ENCODE data around the gene KPNA2.
A peak's percentile ranks its signal among the peaks of the same experiment; 100 is the strongest.
"Not testable (repeated sequence)": the region's sequence is repeated elsewhere in the genome, so short reads cannot be mapped to it uniquely, and the experiment has no call there.

KPNA2 gene

GRCh38 chr17:68061512-68062313 lies 26.2 kb downstream of the KPNA2 start:
- no peak for DNase-seq (ENCODE audit: low spot score)

- not testable (repeated sequence) for DNase-seq (ENCODE audit: low spot score)
Measured at GRCh38 chr17:68065366-68065765, 29.8 kb downstream of the KPNA2 start.

- DNase-seq (ENCODE audit: low spot score): not testable (repeated sequence)
Measured at GRCh38 chr17:68068512-68068911, 33.0 kb downstream of the KPNA2 start.

- DNase-seq (ENCODE audit: low spot score): not testable (repeated sequence)
Measured at GRCh38 chr17:68070582-68071444, 35.3 kb downstream of the KPNA2 start.

GRCh38 chr17:68074279-68074678 lies 38.7 kb downstream of the KPNA2 start:
- DNase-seq (ENCODE audit: low spot score): no peak

- not testable (repeated sequence) for DNase-seq (ENCODE audit: low spot score)
Measured at GRCh38 chr17:68075953-68076607, 40.5 kb downstream of the KPNA2 start.

- not testable (repeated sequence) for DNase-seq (ENCODE audit: low spot score)
Measured at GRCh38 chr17:68077498-68077897, 42.0 kb downstream of the KPNA2 start.

- DNase-seq (ENCODE audit: low spot score): no peak
Measured at GRCh38 chr17:68080411-68081150, 45.0 kb downstream of the KPNA2 start.

- not testable (repeated sequence) for DNase-seq (ENCODE audit: low spot score)
Measured at GRCh38 chr17:68081305-68082265, 46.0 kb downstream of the KPNA2 start.

GRCh38 chr17:68085771-68086381 lies 50.3 kb downstream of the KPNA2 start:
- DNase-seq (ENCODE audit: low spot score): no peak

- not testable (repeated sequence) for DNase-seq (ENCODE audit: low spot score)
Measured at GRCh38 chr17:68086666-68087065, 51.1 kb downstream of the KPNA2 start.

- DNase-seq (ENCODE audit: low spot score): not testable (repeated sequence)
Measured at GRCh38 chr17:68087131-68087623, 51.6 kb downstream of the KPNA2 start.

- no peak for DNase-seq (ENCODE audit: low spot score)
Measured at GRCh38 chr17:68087851-68088250, 52.3 kb downstream of the KPNA2 start.

- peak; percentile 21 for DNase-seq (ENCODE audit: low spot score)
Measured at GRCh38 chr17:68089881-68090280, 54.3 kb downstream of the KPNA2 start.

GRCh38 chr17:68094481-68095078 lies 59.0 kb downstream of the KPNA2 start:
- DNase-seq (ENCODE audit: low spot score): no peak

- no peak for DNase-seq (ENCODE audit: low spot score)
Measured at GRCh38 chr17:68095205-68095811, 59.8 kb downstream of the KPNA2 start.

GRCh38 chr17:68096111-68096510 lies 60.6 kb downstream of the KPNA2 start:
- DNase-seq (ENCODE audit: low spot score): no peak

Data from COLO829 (cell line).